ENCODE data around the gene GPSM3.
A peak's percentile ranks its signal among the peaks of the same experiment; 100 is the strongest.
"Not testable (repeated sequence)": the region's sequence is repeated elsewhere in the genome, so short reads cannot be mapped to it uniquely, and the experiment has no call there.

The GPSM3 gene

DNA sequence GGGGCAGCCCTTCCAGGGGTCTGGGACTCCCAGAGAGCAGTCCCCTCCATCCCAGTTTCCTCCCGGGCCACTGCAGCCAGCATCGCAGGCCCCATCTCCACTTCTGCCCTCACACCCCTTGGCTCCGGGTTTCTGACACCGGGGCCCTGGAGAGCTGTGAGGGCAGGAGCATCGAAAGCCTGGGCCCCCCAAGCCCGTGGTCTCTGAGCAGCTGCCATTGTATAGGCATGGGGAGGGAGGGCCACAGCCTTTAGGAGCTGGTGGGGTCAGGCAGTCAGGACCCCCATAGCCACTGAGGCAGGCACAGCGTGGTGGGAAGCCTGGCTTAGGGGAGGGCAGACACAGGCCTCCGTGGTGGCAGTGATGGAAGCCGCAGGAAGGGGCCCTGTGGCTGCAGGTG lies 9.7 kb upstream of the GPSM3 start:
- no peak for DNase-seq (ENCODE audit: low read depth)

- no peak for DNase-seq (ENCODE audit: low read depth)
Measured at GRCh38 chr6:32200711-32201475, 8.4 kb upstream of the GPSM3 start.

- DNase-seq (ENCODE audit: low read depth) = no peak
Measured at GRCh38 chr6:32198866-32199265, 6.4 kb upstream of the GPSM3 start.

DNA sequence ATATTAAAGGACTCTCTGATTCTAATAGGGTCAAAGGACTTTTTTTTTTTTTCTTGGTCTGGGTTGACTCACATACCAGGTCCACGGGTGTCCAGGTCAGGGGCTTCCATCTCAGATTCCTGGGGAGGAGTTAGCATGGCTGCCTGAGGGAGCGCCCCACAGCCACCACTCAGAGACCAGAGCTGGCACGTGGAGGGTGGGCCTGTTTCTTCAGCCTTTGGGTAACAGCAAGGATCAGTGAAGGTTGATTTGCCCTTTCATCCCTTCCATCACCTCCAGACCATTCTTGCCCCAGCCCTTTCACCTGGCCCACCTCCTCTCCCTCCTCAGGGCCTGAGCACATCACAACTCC lies 5.9 kb upstream of the GPSM3 start:
- no peak for DNase-seq (ENCODE audit: low read depth)

DNA sequence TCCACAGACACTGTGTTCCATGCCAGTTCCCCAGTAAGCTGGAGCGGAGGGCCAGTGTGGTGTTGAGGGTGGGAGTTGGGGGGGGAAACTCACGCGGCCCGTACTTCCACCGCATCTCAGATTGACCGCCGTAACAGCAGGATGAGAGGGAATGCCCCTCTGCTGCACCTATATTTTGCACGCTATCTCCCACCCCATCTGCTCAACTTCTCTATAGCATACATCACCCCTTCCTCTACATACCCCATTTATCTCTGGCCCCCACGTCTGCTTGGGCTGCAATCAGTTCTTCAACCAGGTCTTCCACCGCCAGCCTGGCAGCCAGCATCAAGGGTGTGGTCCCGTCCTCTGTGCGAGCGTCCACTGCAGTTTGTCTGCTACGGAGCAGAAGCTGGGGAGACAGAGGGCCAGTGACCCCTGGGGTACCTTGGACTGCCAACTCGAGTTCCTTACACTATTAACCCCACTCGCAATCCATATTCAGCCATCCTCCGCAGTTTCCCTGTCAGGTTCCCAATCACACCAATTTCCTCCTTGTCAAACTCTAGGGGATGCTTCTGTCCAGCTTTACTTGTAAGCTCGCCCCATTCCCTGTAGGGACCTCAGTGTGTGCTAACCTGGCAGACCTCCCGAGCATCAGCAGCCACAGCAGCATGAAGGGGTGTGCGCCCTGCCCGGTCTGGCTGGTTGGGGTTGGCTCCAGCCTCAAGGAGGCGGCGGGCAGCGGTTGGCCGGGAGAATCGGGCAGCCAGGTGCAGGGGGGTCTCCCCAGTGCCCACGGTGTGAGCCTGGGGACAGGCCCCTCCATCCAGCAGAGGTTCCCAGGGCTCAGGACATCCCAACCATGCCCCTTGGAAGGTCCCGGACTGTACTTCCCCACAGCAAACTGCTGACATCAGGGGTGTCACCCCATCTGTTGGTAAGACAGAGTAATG lies 4.5 kb upstream of the GPSM3 start:
- no peak for DNase-seq (ENCODE audit: low read depth)

GRCh38 chr6:32195902-32196681 lies 3.6 kb upstream of the GPSM3 start:
- DNase-seq (ENCODE audit: low read depth) = peak; percentile 27

- DNase-seq (ENCODE audit: low read depth) = peak; percentile 99
Measured at GRCh38 chr6:32195652-32195901, 3.1 kb upstream of the GPSM3 start.

GRCh38 chr6:32194825-32195651 lies 2.6 kb upstream of the GPSM3 start:
- no peak for DNase-seq (ENCODE audit: low read depth)

DNA sequence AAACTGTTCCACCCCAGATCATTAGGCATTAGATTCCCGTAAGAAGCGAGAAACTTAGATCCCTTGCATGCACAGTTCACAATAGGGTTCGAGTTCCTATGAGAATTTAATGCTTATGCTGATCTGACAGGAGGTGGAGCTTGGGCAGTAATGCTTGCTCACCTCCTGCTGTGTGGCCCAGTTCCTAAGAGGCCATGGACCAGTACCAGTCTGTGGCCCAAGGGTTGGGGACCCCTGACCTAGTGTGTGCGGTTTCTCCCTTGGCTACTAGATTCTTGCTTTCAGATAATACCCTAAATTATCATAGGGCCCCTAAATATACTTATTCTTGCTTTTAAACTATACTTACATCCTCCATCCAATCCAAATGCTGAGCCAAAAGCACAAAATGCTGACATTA lies 1.9 kb upstream of the GPSM3 start:
- DNase-seq (ENCODE audit: low read depth) = no peak

- not testable (repeated sequence) for DNase-seq (ENCODE audit: low read depth)
Measured at GRCh38 chr6:32193096-32193495, 653 bp upstream of the GPSM3 start.

DNA sequence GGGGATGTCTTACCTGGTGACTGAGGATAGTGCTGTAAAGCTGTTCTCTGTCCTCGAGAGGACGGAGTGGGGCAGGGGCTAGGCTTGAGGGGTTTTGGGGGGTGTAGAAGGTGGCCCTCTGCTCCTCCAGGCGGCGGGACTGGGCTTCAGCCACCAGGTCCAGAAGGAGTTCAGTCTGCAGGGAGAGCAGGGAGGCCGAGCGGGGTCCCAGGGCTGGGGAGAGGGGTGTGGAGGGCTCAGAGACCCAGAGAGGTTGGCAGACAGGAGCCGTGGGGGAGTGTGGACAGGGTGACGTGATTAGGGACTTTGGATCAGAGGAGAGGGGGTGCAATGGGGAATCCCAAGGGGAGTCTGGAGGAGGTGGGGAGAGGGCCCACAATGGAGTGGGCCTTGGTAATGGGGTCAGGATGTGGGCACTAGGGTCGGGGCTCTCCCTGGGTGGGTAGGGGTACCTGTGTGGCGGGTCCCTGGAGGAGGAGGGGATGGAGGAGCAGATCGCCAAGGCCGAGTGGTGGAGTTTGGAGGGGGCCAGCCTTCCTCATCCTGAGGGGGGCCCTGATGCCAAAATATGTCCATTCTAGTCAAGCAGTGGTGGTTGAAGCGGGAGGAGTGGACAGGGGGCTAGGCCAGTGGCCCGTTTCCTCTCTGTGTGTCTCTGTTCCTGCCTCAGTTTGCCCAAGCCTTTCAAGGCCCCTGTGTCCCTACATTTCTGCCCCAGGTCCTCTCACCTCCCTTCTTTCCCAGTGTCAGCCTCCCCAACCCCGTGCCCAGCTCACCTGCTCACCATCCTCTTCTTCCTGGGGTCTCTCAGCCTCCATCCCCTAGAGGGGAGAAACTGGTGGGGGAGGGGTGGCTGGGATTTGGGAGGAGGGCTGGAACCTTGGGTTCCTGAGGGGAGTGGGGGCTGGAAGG lies 491 bp downstream of the GPSM3 start:
- DNase-seq (ENCODE audit: low read depth) = no peak

GRCh38 chr6:32190911-32191677 lies 1.3 kb downstream of the GPSM3 start:
- DNase-seq (ENCODE audit: low read depth) = no peak

- peak; percentile 73 for DNase-seq (ENCODE audit: low read depth)
Measured at GRCh38 chr6:32190054-32190851, 2.2 kb downstream of the GPSM3 start, which contains the start of gene PBX2. Gene PBX2 (minus strand): TSS chr6:32190202. CDS start chr6:32189915, 287 bp downstream.

GRCh38 chr6:32189742-32190053 lies 2.7 kb downstream of the GPSM3 start:
- no peak for DNase-seq (ENCODE audit: low read depth)

DNA sequence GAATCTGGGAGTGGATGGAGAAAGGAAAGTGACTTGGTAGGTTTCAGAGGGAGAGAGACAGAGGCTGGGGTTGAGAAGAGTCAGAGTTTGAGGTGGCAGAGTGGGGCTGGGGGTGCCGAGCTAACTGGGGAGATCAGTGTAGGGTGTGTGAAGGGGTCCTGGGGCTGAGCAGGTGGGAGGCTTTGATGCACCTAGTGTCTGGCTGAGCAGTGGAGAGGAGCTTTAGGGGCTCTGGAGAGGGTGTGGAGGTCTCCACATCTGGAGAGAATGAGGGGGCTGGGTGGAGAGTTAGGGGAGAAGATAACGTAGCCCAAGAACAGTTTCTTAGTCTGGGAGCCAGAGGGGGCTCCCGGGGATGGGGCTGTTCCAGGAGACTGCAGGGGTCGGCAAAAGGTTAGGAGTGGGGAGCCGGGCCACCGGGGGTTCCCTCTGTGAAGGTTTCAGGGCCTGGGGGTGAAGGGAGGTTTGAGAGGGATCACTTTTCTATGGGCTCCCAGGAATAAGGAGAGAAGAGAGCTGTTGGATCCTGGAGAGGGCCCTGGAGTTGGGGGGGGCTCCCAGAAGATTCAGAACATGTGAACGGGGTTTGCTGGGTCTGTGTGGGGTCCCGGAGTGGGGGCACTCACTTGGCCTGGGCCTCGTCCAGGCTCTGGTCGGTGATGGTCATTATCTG lies 3.2 kb downstream of the GPSM3 start:
- no peak for DNase-seq (ENCODE audit: low read depth)

DNA sequence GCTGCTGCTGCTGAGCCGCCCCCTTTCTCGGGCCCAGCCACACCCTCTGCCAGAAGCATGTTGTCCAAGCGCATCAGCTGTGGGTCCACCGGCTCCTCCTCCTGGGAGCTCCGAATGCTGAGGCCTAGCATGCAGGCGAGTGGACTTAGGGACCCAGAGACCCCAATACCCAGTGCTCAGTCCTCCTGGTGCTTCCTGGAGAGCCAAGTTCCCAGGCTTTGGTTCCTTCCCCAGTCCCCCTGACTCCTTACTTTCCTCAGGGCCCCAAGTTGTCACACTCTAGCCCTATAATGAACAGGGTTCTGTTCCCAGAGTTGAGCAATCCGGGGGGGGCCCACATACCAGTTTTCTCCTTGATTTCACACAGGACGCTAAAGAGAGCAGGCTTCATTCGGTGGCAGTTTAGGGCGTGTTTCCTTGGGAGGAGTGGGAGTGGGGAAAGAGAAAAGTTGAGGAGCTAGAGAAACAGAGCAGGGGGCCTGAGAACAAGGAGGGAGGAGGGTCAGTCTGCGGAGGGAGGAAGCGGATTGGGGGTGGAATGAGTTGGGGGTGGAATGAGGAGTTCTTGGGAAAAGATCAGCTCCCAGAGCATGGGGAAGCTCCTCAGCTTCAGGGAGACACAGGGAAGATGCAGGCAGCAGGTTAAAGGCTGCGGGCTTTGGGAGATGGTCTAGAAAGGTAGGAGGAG lies 3.9 kb downstream of the GPSM3 start:
- no peak for DNase-seq (ENCODE audit: low read depth)

DNA sequence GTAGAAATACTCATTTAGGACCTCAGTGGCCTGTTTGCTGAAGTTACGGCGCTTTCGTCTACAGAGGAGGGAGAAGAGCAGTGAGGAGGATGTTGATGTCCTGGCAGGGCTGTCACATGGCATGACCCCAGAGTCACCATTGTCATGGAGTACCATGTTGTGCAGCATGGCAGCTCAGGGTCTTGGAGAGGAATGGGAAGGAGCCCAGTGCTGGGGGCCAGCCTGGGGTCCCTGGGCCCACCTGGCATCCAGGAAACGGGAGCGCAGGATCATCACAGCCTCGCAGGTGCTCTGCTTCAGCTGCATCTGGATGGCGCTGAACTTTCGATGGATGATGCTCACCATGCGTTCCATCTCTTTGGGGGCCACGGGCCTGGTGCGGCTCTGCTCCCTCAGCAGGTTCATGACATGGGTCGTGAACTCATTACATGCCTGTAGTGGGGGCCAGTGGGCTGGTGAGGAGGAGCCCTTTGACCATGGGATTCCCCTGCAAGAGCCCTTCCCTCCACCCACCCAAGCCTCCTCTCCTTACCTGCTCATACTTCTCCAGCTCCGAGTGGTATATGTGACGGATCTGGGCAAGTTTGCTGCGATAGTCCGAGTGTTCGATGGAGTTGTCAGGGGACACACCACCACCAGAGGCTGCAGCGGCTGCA lies 4.6 kb downstream of the GPSM3 start:
- DNase-seq (ENCODE audit: low read depth) = not testable (repeated sequence)
